Hindlimb muscle (tissue), 1 donor: ENCODE measurements around the gene PGBD1. TPM values are rescaled to one million over a fixed set of nuclear protein-coding genes. Genes with fewer than 3 reads are reported as not detected.
"Not testable (repeated sequence)": the region's sequence is repeated elsewhere in the genome, so short reads cannot be mapped to it uniquely, and the experiment has no call there.

Experiments used
- DNase-seq: peaks from one replicate; pipeline ENCODE4 v3.0.0-alpha.2; 2013
- polyA plus RNA-seq: library from polyadenylated mRNA; unstranded; fragments of 120-200 nt; gene quantifications from one replicate; pipeline ENCODE4 v1.2.1, GENCODE V29; 2013; ENCODE audit not compliant: insufficient read length

The PGBD1 gene
- polyA plus RNA-seq, 1 donor = 6.0 TPM

GRCh38 chr6:28274888-28275287 is 6.5 kb upstream of the PGBD1 start:
- DNase-seq = no peak

DNA sequence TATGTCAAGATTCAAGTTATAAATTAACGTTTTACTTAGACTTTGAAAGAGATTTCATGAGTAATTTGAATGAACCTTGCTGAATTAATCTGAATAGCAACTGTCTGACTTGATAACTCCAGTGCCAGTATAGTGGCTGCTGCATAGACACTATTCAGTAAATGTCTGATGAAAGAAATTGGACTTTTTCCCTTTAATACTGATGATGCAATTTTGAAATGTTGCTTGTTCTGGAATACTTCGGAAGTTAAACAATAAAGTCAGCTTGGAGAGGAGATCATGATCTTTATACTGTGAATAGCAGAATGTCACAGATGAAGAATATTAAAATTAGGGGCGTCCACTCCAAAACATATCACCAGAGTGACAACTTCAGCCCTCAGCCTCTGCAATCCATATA is 3.6 kb upstream of the PGBD1 start:
- no peak for DNase-seq

DNA sequence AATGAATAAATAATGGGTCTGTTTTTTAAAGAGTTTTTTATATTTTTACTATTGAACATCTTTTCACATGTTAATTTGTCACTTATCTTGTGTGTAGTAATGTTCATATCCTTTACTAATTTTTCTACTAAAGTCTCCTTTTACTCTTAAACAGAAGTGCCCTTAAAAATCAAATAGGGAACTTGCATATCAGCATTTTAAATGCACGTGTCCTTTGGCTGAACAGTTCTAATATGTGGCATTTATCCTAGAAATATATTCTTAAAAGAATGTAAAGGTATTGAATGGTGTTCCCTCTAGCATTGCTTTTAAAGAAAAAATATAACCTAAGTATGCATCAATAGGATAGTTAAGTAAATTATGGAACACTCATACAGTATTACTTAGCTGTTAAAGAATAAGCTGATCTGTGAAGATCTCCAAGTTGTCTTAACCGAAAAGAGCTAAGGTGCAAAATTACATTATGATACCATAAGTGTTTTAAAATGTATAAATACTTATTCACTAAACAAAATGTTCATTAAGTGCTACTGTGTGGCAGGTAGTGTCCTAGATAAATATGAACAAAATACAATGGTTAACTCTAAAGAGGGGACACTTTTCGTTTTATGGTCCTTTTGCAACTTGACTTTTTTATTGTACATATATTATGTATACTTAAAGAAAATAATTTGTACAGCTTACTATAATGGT is 631 bp upstream of the PGBD1 start:
- no peak for DNase-seq

GRCh38 chr6:28282926-28283325 is 1.6 kb downstream of the PGBD1 start:
- DNase-seq = no peak

GRCh38 chr6:28291573-28291972 is 10.2 kb downstream of the PGBD1 start:
- DNase-seq = no peak

DNA sequence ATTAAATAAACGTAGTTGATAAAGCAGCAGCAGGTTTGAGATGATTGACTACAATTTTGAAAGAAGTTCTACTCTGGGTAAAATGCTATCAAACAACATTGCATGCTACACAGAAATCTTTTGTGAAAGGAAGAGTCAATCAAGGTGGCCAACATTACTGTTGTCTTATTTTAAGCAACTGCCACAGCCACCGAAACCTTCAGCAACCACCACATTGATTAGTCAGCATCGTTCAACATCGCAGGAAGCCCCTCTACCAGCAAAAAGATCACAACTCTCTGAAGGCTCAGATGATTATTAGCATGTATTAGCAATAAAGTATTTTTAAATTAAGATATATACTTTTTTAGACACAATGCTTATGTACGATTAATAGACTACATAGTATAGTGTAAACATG is 14.0 kb downstream of the PGBD1 start:
- DNase-seq = no peak

DNA sequence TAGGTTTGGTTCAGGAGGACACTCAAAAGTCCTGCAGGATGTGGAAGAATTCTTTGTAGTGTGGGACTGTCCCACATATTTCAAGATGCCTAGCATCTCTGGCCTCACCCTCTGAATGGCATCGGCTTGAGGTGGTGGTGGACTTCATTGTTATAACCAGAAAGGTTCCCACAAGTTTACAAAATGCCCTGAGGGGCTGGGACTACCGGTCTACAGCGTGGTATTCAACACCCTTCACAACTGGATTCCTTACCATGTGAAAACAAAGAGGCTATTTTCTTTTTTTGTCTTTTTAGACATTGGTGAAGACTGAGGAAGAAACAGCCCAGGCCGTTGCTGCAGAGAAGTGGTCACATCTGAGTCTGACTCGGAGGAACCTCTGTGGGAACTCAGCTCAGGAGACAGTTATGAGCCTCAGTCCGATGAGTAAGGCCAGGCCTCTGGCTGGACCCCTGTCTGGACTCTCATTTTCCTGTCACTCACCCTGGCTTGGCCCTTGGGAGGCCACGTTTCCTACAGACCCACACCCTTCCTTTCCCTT is 15.2 kb downstream of the PGBD1 start:
- no peak for DNase-seq

- no peak for DNase-seq
These were observed 22.2 kb downstream of the PGBD1 start for GRCh38 chr6:28303570-28303969.

GRCh38 chr6:28306363-28306762 is 25.0 kb downstream of the PGBD1 start:
- DNase-seq = not testable (repeated sequence)

- no peak for DNase-seq
These were observed 29.9 kb downstream of the PGBD1 start for GRCh38 chr6:28311139-28311823.

GRCh38 chr6:28312939-28313338 is 31.6 kb downstream of the PGBD1 start:
- no peak for DNase-seq

GRCh38 chr6:28315628-28316027 is 34.3 kb downstream of the PGBD1 start:
- DNase-seq = no peak

GRCh38 chr6:28317866-28318265 is 36.5 kb downstream of the PGBD1 start:
- not testable (repeated sequence) for DNase-seq

DNA sequence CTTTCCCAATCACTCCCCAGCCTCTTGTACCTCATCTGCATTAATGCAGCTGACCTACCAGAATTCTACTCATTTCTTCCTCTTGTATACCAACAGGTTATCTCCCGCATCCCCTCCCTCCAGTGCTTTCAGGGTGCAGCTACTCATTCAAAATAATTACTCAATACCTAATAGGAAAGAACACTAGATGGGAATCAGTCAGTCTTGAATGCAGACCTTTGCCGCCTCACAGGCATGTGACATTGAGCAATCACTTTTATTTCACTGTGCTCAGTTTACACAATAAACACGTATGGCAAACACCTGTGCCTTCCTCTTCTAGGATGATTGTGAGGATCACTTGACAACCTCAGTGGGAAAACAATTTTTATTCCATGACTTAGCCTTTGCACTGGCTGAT is 41.3 kb downstream of the PGBD1 start:
- DNase-seq = no peak

GRCh38 chr6:28323813-28324424 is 42.5 kb downstream of the PGBD1 start:
- DNase-seq = no peak

GRCh38 chr6:28326371-28326948 is 45.1 kb downstream of the PGBD1 start:
- DNase-seq = no peak

DNA sequence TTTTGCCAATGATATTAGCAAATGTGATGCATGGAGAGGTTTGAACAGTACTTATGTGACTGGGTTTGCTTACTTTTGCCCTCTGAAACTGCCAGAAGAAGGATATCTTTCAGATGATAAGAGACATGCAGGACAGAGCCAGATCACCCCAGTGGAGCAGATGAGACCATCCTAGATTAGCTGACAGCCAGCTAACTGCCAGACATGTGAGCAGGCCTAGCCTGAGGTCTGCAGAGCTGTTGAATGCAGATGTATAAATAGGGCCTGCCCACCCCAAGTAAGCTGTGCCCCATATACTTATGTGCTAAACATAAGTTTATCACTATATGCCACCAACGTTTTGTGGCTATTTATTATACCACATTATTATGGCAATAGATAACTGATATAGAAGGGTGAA is 48.7 kb downstream of the PGBD1 start:
- no peak for DNase-seq

GRCh38 chr6:28333047-28333446 is 51.7 kb downstream of the PGBD1 start:
- DNase-seq = no peak

DNA sequence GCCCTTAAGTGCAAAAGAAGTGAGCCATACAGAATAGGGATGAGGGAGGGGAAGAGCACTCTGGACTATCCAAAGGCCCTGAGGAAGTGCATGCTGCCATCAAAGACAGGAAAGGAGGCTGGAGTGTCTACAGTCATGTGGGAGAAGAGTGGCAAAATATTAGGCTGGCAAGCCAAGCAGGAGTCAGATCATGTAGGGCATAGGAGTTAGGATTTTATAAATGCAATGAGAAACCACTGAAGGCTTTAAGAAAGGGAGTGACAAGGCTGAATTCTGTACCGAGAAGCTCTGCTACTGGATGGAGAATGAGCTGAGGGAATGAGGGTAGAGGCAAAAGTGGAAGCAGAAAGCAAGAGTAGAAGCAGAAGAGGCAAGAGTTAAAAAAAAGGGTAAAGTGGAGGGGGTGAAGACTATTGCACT is 52.2 kb downstream of the PGBD1 start:
- DNase-seq = no peak

DNA sequence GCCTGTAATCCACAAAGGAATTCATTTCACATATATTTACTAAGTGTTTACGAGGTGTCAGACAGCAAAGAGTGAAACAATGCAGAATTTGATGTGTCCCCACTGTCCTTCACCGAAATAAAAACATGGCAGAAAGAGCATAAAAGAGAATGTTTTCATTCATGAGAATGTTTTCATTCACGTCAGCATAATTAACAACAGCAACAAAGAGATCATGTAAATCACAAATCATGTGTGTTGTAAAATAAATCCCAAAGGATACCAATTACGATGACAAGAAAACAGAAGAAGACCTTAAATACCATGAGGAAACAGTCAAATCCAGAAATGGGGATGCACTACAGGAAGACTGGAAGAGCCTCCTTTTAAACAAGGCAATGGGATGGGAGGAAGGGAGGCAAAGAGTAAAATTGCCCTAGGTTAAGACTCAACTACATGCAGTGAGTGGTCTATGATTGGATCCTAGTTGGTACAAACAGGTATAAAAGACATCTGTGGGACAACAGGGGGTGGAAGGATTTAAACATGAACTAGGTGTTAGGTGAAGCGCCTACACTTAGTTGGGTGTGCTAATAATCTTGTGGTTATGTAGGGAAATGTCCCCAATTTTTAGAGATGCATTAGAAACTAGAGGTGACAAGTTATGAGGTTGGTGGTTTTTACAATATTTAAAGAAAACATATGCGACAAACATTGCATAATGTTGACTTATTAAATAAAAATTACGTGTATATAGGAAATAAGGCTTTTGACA is 53.1 kb downstream of the PGBD1 start:
- no peak for DNase-seq

DNA sequence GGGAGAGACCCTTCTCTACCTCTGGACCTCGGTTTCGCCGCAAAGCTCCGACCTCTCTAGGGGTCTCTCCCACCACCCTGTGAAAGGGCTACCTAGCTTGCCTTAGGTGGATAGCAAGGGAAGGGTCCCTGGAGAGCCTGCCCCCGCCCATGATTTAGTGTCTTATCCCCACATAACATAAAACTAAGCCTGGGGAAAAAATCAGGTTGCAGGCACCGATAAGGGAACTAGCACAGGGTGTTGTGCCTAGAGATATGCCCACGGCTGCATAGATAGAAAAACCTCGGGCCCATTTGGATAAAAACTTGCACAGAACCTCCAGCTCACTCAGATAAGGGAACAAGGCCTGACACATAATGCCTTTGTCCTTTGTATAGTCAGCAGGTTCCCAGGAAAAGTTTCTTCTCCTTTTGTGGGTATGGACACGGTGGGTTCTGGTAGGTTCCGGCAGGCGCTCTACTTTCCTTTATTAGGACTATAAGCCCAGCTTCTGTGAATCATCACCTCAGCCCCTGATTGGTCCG is 53.7 kb downstream of the PGBD1 start:
- no peak for DNase-seq

GRCh38 chr6:28335564-28336283 is 54.4 kb downstream of the PGBD1 start, which contains the start of gene ZSCAN31:
Gene ZSCAN31 (minus strand): TSS chr6:28336148. CDS start chr6:28329683, 6,465 bp downstream.
- DNase-seq = peak; percentile 95
